Measurements from ENCODE around the gene C6orf136. TPM values are rescaled to one million over a fixed set of nuclear protein-coding genes. Genes with fewer than 3 reads are reported as not detected.

The C6orf136 gene
- total RNA-seq, 4 donors from 2014 or later, result 13.4 to 31.7 (median 23.8) TPM

DNA sequence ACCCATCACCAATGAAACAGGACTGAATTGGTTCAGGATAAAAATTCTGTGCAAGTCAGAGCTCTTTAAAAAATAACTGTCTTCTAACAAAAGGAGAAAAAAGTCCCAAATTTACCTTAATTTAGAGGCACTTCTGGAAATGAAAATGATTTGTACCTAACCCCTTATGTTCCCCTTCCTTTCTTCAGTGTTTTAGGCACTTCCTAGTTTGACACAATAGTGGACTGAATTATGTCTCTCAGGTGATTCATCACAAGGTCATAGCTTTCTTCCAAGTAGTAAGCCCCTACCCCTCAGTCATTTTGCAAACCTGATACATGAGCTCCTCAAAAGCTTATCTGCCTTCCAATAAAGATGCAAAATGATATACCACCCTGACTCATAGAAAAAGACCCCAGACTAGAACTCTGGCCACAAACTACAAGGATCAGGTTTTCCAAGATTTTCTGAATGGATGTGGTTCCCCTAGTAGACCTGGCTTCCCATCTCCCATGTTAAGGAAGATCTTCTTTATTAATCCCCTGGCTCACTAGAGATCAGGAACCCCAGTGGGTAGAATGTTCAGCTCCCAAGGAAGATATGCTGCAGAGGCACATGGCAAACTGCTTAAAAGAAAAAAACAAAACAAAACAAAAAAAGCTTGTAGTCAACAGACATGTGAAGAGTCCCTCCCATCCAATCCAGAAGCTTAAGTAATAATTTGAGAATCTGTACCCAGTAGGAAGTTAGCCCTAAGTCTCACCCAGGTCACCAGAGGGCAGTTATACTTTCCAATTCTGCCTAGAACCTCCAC, 33.5 kb upstream of the C6orf136 start:
- Histone ChIP-seq H3K4me3 (replicated peaks in 1 of 3) (peak overlapping the region in 1 of 3 donors; percentile 12), H3K4me1 (peaks cover 46 to 48% of the 10 kb centered on the region in 2 donors)
- no peak for TF ChIP-seq POLR2A (IDR thresholded peaks at IDR 0.05)
- TF ChIP-seq, protein P1, sequence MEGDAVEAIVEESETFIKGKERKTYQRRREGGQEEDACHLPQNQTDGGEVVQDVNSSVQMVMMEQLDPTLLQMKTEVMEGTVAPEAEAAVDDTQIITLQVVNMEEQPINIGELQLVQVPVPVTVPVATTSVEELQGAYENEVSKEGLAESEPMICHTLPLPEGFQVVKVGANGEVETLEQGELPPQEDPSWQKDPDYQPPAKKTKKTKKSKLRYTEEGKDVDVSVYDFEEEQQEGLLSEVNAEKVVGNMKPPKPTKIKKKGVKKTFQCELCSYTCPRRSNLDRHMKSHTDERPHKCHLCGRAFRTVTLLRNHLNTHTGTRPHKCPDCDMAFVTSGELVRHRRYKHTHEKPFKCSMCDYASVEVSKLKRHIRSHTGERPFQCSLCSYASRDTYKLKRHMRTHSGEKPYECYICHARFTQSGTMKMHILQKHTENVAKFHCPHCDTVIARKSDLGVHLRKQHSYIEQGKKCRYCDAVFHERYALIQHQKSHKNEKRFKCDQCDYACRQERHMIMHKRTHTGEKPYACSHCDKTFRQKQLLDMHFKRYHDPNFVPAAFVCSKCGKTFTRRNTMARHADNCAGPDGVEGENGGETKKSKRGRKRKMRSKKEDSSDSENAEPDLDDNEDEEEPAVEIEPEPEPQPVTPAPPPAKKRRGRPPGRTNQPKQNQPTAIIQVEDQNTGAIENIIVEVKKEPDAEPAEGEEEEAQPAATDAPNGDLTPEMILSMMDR (IDR thresholded peaks at IDR 0.05), result no peak

GRCh38 chr6:30614044-30614842, 32.7 kb upstream of the C6orf136 start:
- H3K9me3 ChIP-seq, result no peaks in the 10 kb centered on the region
- intact Hi-C loops (cut with DNase I), result no loop called here
- H3K36me3 ChIP-seq, result peaks cover 13 to 17% of the 10 kb centered on the region in 2 donors
- H3K4me3 ChIP-seq (replicated peaks in 1 of 3), result peak overlapping the region in 2 of 3 donors; percentile 12 to 29
- H3K27me3 ChIP-seq, result no peaks in the 10 kb centered on the region
- TF ChIP-seq, protein P1 (IDR thresholded peaks at IDR 0.05), result no peak
- no peak for TF ChIP-seq POLR2A (IDR thresholded peaks at IDR 0.05)
- 32 to 35% methylated on average over 8 of the region's 8 CpGs for WGBS, 2 donors
- H3K4me1 ChIP-seq, result peaks cover 54 to 56% of the 10 kb centered on the region in 2 donors
- H3K27ac ChIP-seq, result peak overlapping the region; percentile 97 to 100 (median 98)
- DNase-seq, result no peak

More for the DNA sequence above, 33.5 kb upstream of the C6orf136 start:
- intact Hi-C loops (cut with DNase I), result no loop called here
- Histone ChIP-seq H3K27ac (peak overlapping the region; percentile 97 to 100 (median 98)), H3K27me3 (no peaks in the 10 kb centered on the region), H3K36me3 (peaks cover 20 to 25% of the 10 kb centered on the region in 2 donors), H3K9me3 (no peaks in the 10 kb centered on the region)
- DNase-seq, result no peak

DNA sequence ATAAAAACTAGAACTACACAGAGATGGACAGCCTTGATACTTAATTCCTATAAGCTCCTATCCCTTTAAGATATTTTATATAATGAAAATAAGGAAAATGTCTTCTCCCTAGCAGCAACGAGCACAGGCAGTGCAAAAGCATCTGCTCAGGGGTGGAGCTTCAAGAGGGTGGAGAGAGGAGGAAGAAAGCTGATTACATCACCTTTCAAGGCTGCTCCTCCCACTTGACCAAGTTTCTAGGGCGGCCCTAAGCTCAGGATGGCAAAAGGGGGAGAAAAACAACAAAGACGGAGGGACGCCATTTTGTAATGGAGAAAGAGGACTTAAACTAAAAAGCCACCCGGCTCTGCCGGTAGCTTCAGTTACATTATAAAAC, 32.1 kb upstream of the C6orf136 start:
- Histone ChIP-seq H3K9me3 (no peaks in the 10 kb centered on the region), H3K36me3 (peaks cover 14 to 15% of the 10 kb centered on the region in 2 donors), H3K4me3 (replicated peaks in 1 of 3) (peak overlapping the region in 2 of 3 donors; percentile 87 to 88), H3K27ac (peak overlapping the region; percentile 97 to 100 (median 98)), H3K27me3 (no peaks in the 10 kb centered on the region), H3K4me1 (peaks cover 54 to 56% of the 10 kb centered on the region in 2 donors)
- DNase-seq, result peak; percentile 88 to 90
- peak in 1 of 2 donors; percentile 96 for TF ChIP-seq POLR2A (IDR thresholded peaks at IDR 0.05)
- TF ChIP-seq, protein P1 (IDR thresholded peaks at IDR 0.05), result no peak
- intact Hi-C loops (cut with DNase I), result no loop called here
- 1% methylated on average over 6 of the region's 6 CpGs for WGBS, 2 donors

- 0% methylated on average over 10 of the region's 10 CpGs for WGBS, 2 donors
- TF ChIP-seq POLR2A (IDR thresholded peaks at IDR 0.05), result no peak
- TF ChIP-seq, protein P1 (IDR thresholded peaks at IDR 0.05), result no peak
- H3K4me3 ChIP-seq (replicated peaks in 1 of 3), result peak overlapping the region; percentile 74 to 88 (median 87)
- no peaks in the 10 kb centered on the region for H3K27me3 ChIP-seq
- no peaks in the 10 kb centered on the region for H3K9me3 ChIP-seq
- H3K27ac ChIP-seq, result peak overlapping the region; percentile 97 to 100 (median 98)
- DNase-seq, result peak; percentile 46 to 52
- H3K4me1 ChIP-seq, result peaks cover 51 to 52% of the 10 kb centered on the region in 2 donors
- peaks cover 19 to 20% of the 10 kb centered on the region in 2 donors for H3K36me3 ChIP-seq
- intact Hi-C loops (cut with DNase I), result no loop called here
These were observed 31.5 kb upstream of the C6orf136 start for GRCh38 chr6:30615219-30615957.

Measured in thyroid gland (tissue), 4 donors.